B cell (primary cell): ENCODE data around the gene KLHL28. TPM values are rescaled to one million over a fixed set of nuclear protein-coding genes. Genes with fewer than 3 reads are reported as not detected.

Experiments
- ATAC-seq: fragments of 200-7000 bp; cut with Tn5 transposase; one replicate; pipeline ENCODE4 v1.10.0; 2021; ENCODE audit warnings: low read depth, mild to moderate bottlenecking, moderate number of reproducible peaks, moderate library complexity
- CTCF ChIA-PET: fragments of 350-600 bp; sonication (Branson Sonifier 250); formaldehyde crosslinking; loops from one replicate; lab custom pipeline; 2021; ENCODE audit warnings: antibody characterized with exemption, inconsistent platforms; lab: Charles Lee
- POLR2A ChIA-PET: fragments of 350-600 bp; sonication (Branson Sonifier 250); formaldehyde crosslinking; loops from one replicate; lab custom pipeline; 2021; ENCODE audit warnings: antibody characterized with exemption; lab: Charles Lee
- DNase-seq: peaks from one replicate; pipeline ENCODE4 v3.0.0; 2013
- H2AFZ ChIP-seq: 2 replicates; pipeline ENCODE4 v1.6.1; 2012; ENCODE audit warnings: mild to moderate bottlenecking, low read depth, low read length; ENCODE audit not compliant: insufficient read depth, poor library complexity, severe bottlenecking
- H3K27ac ChIP-seq, 2 donors: 1 replicate in 1 of 2; 2 replicates in 1 of 2; pipeline ENCODE4 v1.5.1; 2012 to 2013; ENCODE audit warnings: low read length in 2 of 2, mild to moderate bottlenecking in 2 of 2, moderate library complexity in 1 of 2
- H3K27me3 ChIP-seq, 4 experiments: fragments of 200-600 bp in 1 of 4; sonication (generic) in 1 of 4; replicated peaks in 1 of 4; 1 replicate in 2 of 4; 2 replicates in 2 of 4; pipeline versions ENCODE4 v1.6.1 to v1.7.0; 2013 to 2016; ENCODE audit warnings: low read length in 3 of 4, mild to moderate bottlenecking in 2 of 4, mixed read lengths in 1 of 4, moderate library complexity in 1 of 4; ENCODE audit not compliant: insufficient read depth in 4 of 4, control insufficient read depth in 3 of 4; ENCODE audit errors: control extremely low read depth in 1 of 4
- H3K36me3 ChIP-seq, 2 experiments: replicated peaks in 1 of 2; 1 replicate in 1 of 2; 2 replicates in 1 of 2; pipeline versions ENCODE4 v1.6.1 to v1.7.1; 2013; ENCODE audit warnings: low read length in 1 of 2; ENCODE audit not compliant: insufficient read depth in 2 of 2, control insufficient read depth in 1 of 2; ENCODE audit errors: control extremely low read depth in 1 of 2, extremely low read depth in 1 of 2
- H3K4me1 ChIP-seq, 2 donors: fragments of 200-600 bp in 1 of 2; sonication (generic) in 1 of 2; 1 replicate in 1 of 2; 2 replicates in 1 of 2; pipeline versions ENCODE4 v1.5.1 to v1.6.1; 2013 to 2017; ENCODE audit warnings: low read length in 2 of 2; ENCODE audit not compliant: control insufficient read depth in 2 of 2, insufficient read depth in 2 of 2
- H3K4me2 ChIP-seq: replicated peaks from 2 replicates; pipeline ENCODE3; 2012; ENCODE audit warnings: mild to moderate bottlenecking, low read depth, low read length; ENCODE audit not compliant: poor library complexity, severe bottlenecking
- H3K4me3 ChIP-seq, 5 experiments: fragments of 200-600 bp in 1 of 5; sonication (generic) in 1 of 5; 1 replicate in 3 of 5; 2 replicates in 2 of 5; pipeline versions ENCODE4 v1.5.1 to v1.7.0; 2011 to 2016; ENCODE audit warnings: low read length in 4 of 5, mild to moderate bottlenecking in 4 of 5, low read depth in 2 of 5, control low read depth in 1 of 5, moderate library complexity in 1 of 5; ENCODE audit not compliant: insufficient read depth in 1 of 5; ENCODE audit errors: control extremely low read depth in 1 of 5, extremely low read depth in 1 of 5
- H3K79me2 ChIP-seq: fragments of 200-600 bp; sonication (generic); one replicate; pipeline ENCODE4 v1.6.0; 2016; ENCODE audit warnings: low read length; ENCODE audit not compliant: control insufficient read depth, insufficient read depth
- H3K9ac ChIP-seq: fragments of 200-600 bp; sonication (generic); 2 replicates; pipeline ENCODE4 v1.6.1; 2017; ENCODE audit warnings: mild to moderate bottlenecking, low read length, moderate library complexity
- H3K9me3 ChIP-seq, 3 donors: one replicate each; pipeline versions ENCODE4 v1.6.1 to v1.7.1; 2013; ENCODE audit warnings: low read length in 2 of 3; ENCODE audit not compliant: control insufficient read depth in 2 of 3, insufficient read depth in 1 of 3; ENCODE audit errors: control extremely low read depth in 1 of 3
- H4K20me1 ChIP-seq: 2 replicates; pipeline ENCODE4 v1.6.0; 2012; ENCODE audit warnings: mild to moderate bottlenecking, low read length; ENCODE audit not compliant: insufficient read depth, control insufficient read depth, poor library complexity, severe bottlenecking
- H3K27ac Mint-ChIP-seq: one replicate; pipeline ENCODE4 v1.8.0; 2021; ENCODE audit warnings: mixed read lengths
- H3K27me3 Mint-ChIP-seq: one replicate; pipeline ENCODE4 v1.8.0; 2021; ENCODE audit warnings: mixed read lengths
- H3K4me1 Mint-ChIP-seq: one replicate; pipeline ENCODE4 v1.8.0; 2021; ENCODE audit warnings: mixed read lengths
- H3K4me3 Mint-ChIP-seq: one replicate; pipeline ENCODE4 v1.8.0; 2021; ENCODE audit warnings: mixed read lengths
- H3K9me3 Mint-ChIP-seq: one replicate; pipeline ENCODE4 v1.8.0; 2022; ENCODE audit warnings: mixed read lengths; ENCODE audit not compliant: insufficient read depth
- CTCF ChIP-seq: fragments of 200-600 bp; IDR thresholded peaks from one replicate; pipeline ENCODE4 v1.8.0; 2022; ENCODE audit warnings: antibody characterized with exemption, mild to moderate bottlenecking
- EZH2 ChIP-seq: IDR thresholded peaks from 2 replicates; pipeline ENCODE4 v1.6.1; 2012; ENCODE audit warnings: borderline replicate concordance, low read depth, mild to moderate bottlenecking, moderate library complexity, low read length; ENCODE audit not compliant: insufficient read depth, poor library complexity, severe bottlenecking
- WGBS: methylation state at CpG from one replicate; pipeline ENCODE4 v1.1.5; 2013; ENCODE audit warnings: missing lambda C conversion rate; ENCODE audit not compliant: insufficient coverage; 5-methylcytosine and 5-hydroxymethylcytosine counted together
- intact Hi-C: fragments of 100-400 bp; cut with micrococcal nuclease; formaldehyde crosslinking; loops from one replicate; pipeline ENCODE4 v1.10.0; 2022
- polyA plus RNA-seq: library from polyadenylated mRNA; depleted of rRNA; stranded (reverse); fragments of >200 nt; gene quantifications from 2 replicates; pipeline ENCODE4 v1.2.3, GENCODE V29; 2012
- total RNA-seq, 2 donors: library from RNA; stranded (reverse); fragments of 120-200 nt in 1 of 2; gene quantifications; 1 replicate in 1 of 2; 2 replicates in 1 of 2; pipeline versions ENCODE4 v1.2.3 to v1.2.4, GENCODE V29; 2013 to 2022

KLHL28 gene
- total and polyA plus RNA-seq, 2 donors (not counting 1 experiment from before 2014, with no cell fraction given), result 8.9 to 33.5 TPM

GRCh38 chr14:44944107-44944506 lies 17.6 kb downstream of the KLHL28 start:
- H3K79me2 ChIP-seq, result peaks cover 69% of the 10 kb centered on the region
- no peaks in the 10 kb centered on the region for H3K27me3 ChIP-seq
- H3K9me3 ChIP-seq, result peaks cover 0 to 2% (median 0%) of the 10 kb centered on the region in 3 donors
- H4K20me1 ChIP-seq, result peaks cover 51% of the 10 kb centered on the region
- Mint-ChIP-seq H3K27ac (no peak overlapping the region), H3K4me1 (peaks cover 4% of the 10 kb centered on the region), H3K9me3 (peaks cover 3% of the 10 kb centered on the region), H3K4me3 (no peak overlapping the region), H3K27me3 (no peaks in the 10 kb centered on the region)
- no peak overlapping the region for H3K27ac ChIP-seq
- no peak overlapping the region for H3K4me3 ChIP-seq
- CTCF ChIA-PET, result no interaction called here
- H2AFZ ChIP-seq, result no peak overlapping the region
- no peak overlapping the region for H3K4me2 ChIP-seq
- H3K36me3 ChIP-seq, result peaks cover 7 to 55% of the 10 kb centered on the region in 2 experiments
- POLR2A ChIA-PET, result no interaction called here
- no peak overlapping the region for H3K9ac ChIP-seq
- H3K4me1 ChIP-seq, result no peaks in the 10 kb centered on the region
- TF ChIP-seq EZH2 (no peak), CTCF (no peak)
- no peak for ATAC-seq
- intact Hi-C loops, result no loop called here
- DNase-seq, result no peak

- Histone ChIP-seq H4K20me1 (peaks cover 46% of the 10 kb centered on the region), H2AFZ (no peak overlapping the region), H3K9ac (no peak overlapping the region), H3K36me3 (peaks cover 8 to 56% of the 10 kb centered on the region in 2 experiments), H3K9me3 (peaks cover 0 to 4% (median 1%) of the 10 kb centered on the region in 3 donors), H3K27ac (no peak overlapping the region), H3K79me2 (peaks cover 68% of the 10 kb centered on the region), H3K4me1 (no peaks in the 10 kb centered on the region), H3K4me3 (no peak overlapping the region), H3K4me2 (no peak overlapping the region), H3K27me3 (no peaks in the 10 kb centered on the region)
- peaks cover 3% of the 10 kb centered on the region for H3K9me3 Mint-ChIP-seq
- peaks cover 2% of the 10 kb centered on the region for H3K4me1 Mint-ChIP-seq
- ChIA-PET POLR2A (no interaction called here), CTCF (interaction anchor here (0.6 kb wide), 1 partner anchor 107 kb away, joined by 3 read pairs; no protein-coding TSS in a partner anchor)
- H3K4me3 Mint-ChIP-seq, result no peak overlapping the region
- TF ChIP-seq EZH2 (no peak), CTCF (no peak)
- no peaks in the 10 kb centered on the region for H3K27me3 Mint-ChIP-seq
- no CpG with 5 or more reads among the region's 1 CpG for WGBS
- no peak for ATAC-seq
- DNase-seq, result no peak
- intact Hi-C loops, result no loop called here
- H3K27ac Mint-ChIP-seq, result no peak overlapping the region
Observed at GRCh38 chr14:44942436-44942835, 19.3 kb downstream of the KLHL28 start.
